HEK293 (cell line): ENCODE measurements around the gene C1RL.

Experiments used
- CTCF ChIA-PET: fragments of 350-600 bp; formaldehyde crosslinking; extraction: SDS; loops from one replicate; lab custom pipeline; 2021; ENCODE audit warnings: antibody characterized with exemption; lab: Yijun Ruan, JAX
- POLR2A ChIA-PET: fragments of 300-600 bp; formaldehyde crosslinking; extraction: SDS; loops from one replicate; lab custom pipeline; 2020; ENCODE audit warnings: antibody characterized with exemption, inconsistent platforms; lab: Yijun Ruan, JAX
- H3K27ac ChIP-seq: fragments of 200-500 bp; sonication (Bioruptor generic); 2 replicates; pipeline ENCODE4 v1.5.1; 2014; ENCODE audit warnings: low read depth, low read length, control low read depth, inconsistent platforms; ENCODE audit errors: extremely low read depth
- H3K36me3 ChIP-seq, 2 experiments: fragments of 200-500 bp in 1 of 2; sonication (Bioruptor generic) in 1 of 2; 1 replicate in 1 of 2; 2 replicates in 1 of 2; pipeline ENCODE4 v1.5.1; 2014 to 2017; ENCODE audit warnings: inconsistent platforms in 2 of 2, low read length in 2 of 2; ENCODE audit not compliant: control insufficient read depth in 2 of 2, insufficient read depth in 1 of 2
- H3K4me1 ChIP-seq: fragments of 200-500 bp; sonication (Bioruptor generic); 2 replicates; pipeline ENCODE4 v1.5.1; 2014; ENCODE audit warnings: mild to moderate bottlenecking, low read length, inconsistent platforms; ENCODE audit not compliant: control insufficient read depth, insufficient read depth
- H3K4me3 ChIP-seq: 2 replicates; pipeline ENCODE4 v1.5.1; 2011; ENCODE audit warnings: low read depth, mild to moderate bottlenecking, control low read depth, low read length, moderate library complexity
- H3K9me3 ChIP-seq: fragments of 200-500 bp; sonication (Bioruptor generic); 2 replicates; pipeline ENCODE4 v1.5.1; 2014; ENCODE audit warnings: low read depth, low read length, inconsistent platforms; ENCODE audit not compliant: control insufficient read depth, insufficient read depth
- GLI4 ChIP-seq: fragments of 450-650 bp; formaldehyde crosslinking; IDR thresholded peaks from 2 replicates; pipeline ENCODE4 v1.5.1; 2016; ENCODE audit warnings: missing biosample characterization, missing genetic modification characterization
- KLF1 ChIP-seq: fragments of 450-650 bp; formaldehyde crosslinking; IDR thresholded peaks from 2 replicates; pipeline ENCODE4 v1.5.1; 2016; ENCODE audit warnings: missing biosample characterization, missing genetic modification characterization
- PRDM10 ChIP-seq: fragments of 450-650 bp; formaldehyde crosslinking; IDR thresholded peaks from 2 replicates; pipeline ENCODE4 v1.5.1; 2016; ENCODE audit warnings: missing biosample characterization, missing genetic modification characterization
- PRDM2 ChIP-seq: fragments of 450-650 bp; formaldehyde crosslinking; IDR thresholded peaks from 2 replicates; pipeline ENCODE4 v1.5.1; 2016; ENCODE audit warnings: missing biosample characterization, missing genetic modification characterization, borderline replicate concordance
- PRDM6 ChIP-seq: fragments of 450-650 bp; formaldehyde crosslinking; IDR thresholded peaks from 2 replicates; pipeline ENCODE4 v1.5.1; 2017; ENCODE audit warnings: missing biosample characterization, missing genetic modification characterization
- SP2 ChIP-seq: fragments of 450-650 bp; formaldehyde crosslinking; IDR thresholded peaks from 2 replicates; pipeline ENCODE4 v1.5.1; 2016; ENCODE audit warnings: missing biosample characterization, missing genetic modification characterization
- ZBTB1 ChIP-seq: fragments of 450-650 bp; formaldehyde crosslinking; IDR thresholded peaks from 2 replicates; pipeline ENCODE4 v1.5.1; 2016; ENCODE audit warnings: missing biosample characterization, missing genetic modification characterization
- ZBTB21 ChIP-seq: fragments of 450-650 bp; formaldehyde crosslinking; IDR thresholded peaks from 2 replicates; pipeline ENCODE4 v1.5.1; 2017; ENCODE audit warnings: missing biosample characterization, missing genetic modification characterization
- ZFP41 ChIP-seq: fragments of 450-650 bp; formaldehyde crosslinking; IDR thresholded peaks from 2 replicates; pipeline ENCODE4 v1.5.1; 2016; ENCODE audit warnings: missing biosample characterization, missing genetic modification characterization, borderline replicate concordance
- ZNF132 ChIP-seq: fragments of 450-650 bp; formaldehyde crosslinking; IDR thresholded peaks from 2 replicates; pipeline ENCODE4 v1.5.1; 2017; ENCODE audit warnings: missing biosample characterization, missing genetic modification characterization, borderline replicate concordance
- ZNF202 ChIP-seq: fragments of 450-650 bp; formaldehyde crosslinking; IDR thresholded peaks from 2 replicates; pipeline ENCODE4 v1.5.1; 2016; ENCODE audit warnings: missing biosample characterization, missing genetic modification characterization, borderline replicate concordance
- ZNF223 ChIP-seq: fragments of 450-650 bp; formaldehyde crosslinking; IDR thresholded peaks from 2 replicates; pipeline ENCODE4 v1.5.1; 2016; ENCODE audit warnings: missing biosample characterization, missing genetic modification characterization
- ZNF354C ChIP-seq: fragments of 450-650 bp; formaldehyde crosslinking; IDR thresholded peaks from 2 replicates; pipeline ENCODE4 v1.5.1; 2016; ENCODE audit warnings: missing biosample characterization, missing genetic modification characterization, low read depth, borderline replicate concordance
- ZNF394 ChIP-seq: fragments of 450-650 bp; formaldehyde crosslinking; IDR thresholded peaks from 2 replicates; pipeline ENCODE4 v1.5.1; 2016; ENCODE audit warnings: missing biosample characterization, missing genetic modification characterization, mild to moderate bottlenecking, moderate library complexity, borderline replicate concordance
- ZNF529 ChIP-seq: fragments of 450-650 bp; formaldehyde crosslinking; IDR thresholded peaks from 2 replicates; pipeline ENCODE4 v1.5.1; 2017; ENCODE audit warnings: missing genetic modification characterization, missing biosample characterization; ENCODE audit not compliant: insufficient replicate concordance
- ZNF571 ChIP-seq: fragments of 450-650 bp; formaldehyde crosslinking; IDR thresholded peaks from 2 replicates; pipeline ENCODE4 v1.5.0; 2017; ENCODE audit warnings: missing biosample characterization, missing genetic modification characterization
- ZNF610 ChIP-seq: fragments of 450-650 bp; formaldehyde crosslinking; IDR thresholded peaks from 2 replicates; pipeline ENCODE4 v1.5.1; 2016; ENCODE audit warnings: missing biosample characterization, missing genetic modification characterization, borderline replicate concordance
- ZNF626 ChIP-seq: fragments of 450-650 bp; sonication (Bioruptor Pico); formaldehyde crosslinking; IDR thresholded peaks from 2 replicates; pipeline ENCODE4 v1.5.1; 2018; ENCODE audit warnings: missing biosample characterization, missing genetic modification characterization, inconsistent platforms
- ZNF660 ChIP-seq: fragments of 450-650 bp; IDR thresholded peaks from 2 replicates; pipeline ENCODE4 v1.5.1; 2018; ENCODE audit warnings: missing biosample characterization, mild to moderate bottlenecking, missing genetic modification characterization
- ZNF76 ChIP-seq: fragments of 450-650 bp; formaldehyde crosslinking; IDR thresholded peaks from 2 replicates; pipeline ENCODE4; 2016; ENCODE audit warnings: low read depth, missing biosample characterization, missing genetic modification characterization, borderline replicate concordance
- ZNF768 ChIP-seq: fragments of 450-650 bp; formaldehyde crosslinking; IDR thresholded peaks from 2 replicates; pipeline ENCODE4 v1.5.1; 2018; ENCODE audit warnings: missing biosample characterization, mild to moderate bottlenecking, missing genetic modification characterization
- TF ChIP-seq, protein P1 (sequence below): fragments of 450-650 bp; formaldehyde crosslinking; IDR thresholded peaks from 2 replicates; pipeline ENCODE4 v1.5.1; 2016; ENCODE audit warnings: missing biosample characterization, missing genetic modification characterization

Gene C1RL

GRCh38 chr12:7109572-7109920 is 532 bp upstream of the C1RL start (continued):
- TF ChIP-seq ZNF610 (tag by site-specific recombination) (no peak), KLF1 (tag by site-specific recombination) (no peak), PRDM6 (no peak), ZNF660 (tag by site-specific recombination) (no peak), ZBTB21 (tag by site-specific recombination) (no peak), ZNF223 (tag by site-specific recombination) (no peak), PRDM2 (tag by site-specific recombination) (no peak), ZNF571 (tag by site-specific recombination) (no peak), ZNF132 (no peak)
- TF ChIP-seq, all 188 proteins: peak for 0

GRCh38 chr12:7108003-7108795 is 815 bp downstream of the C1RL start:
- H3K27ac ChIP-seq: peak overlapping the region; percentile 21; the same call in 1 of the 2 replicates
- CTCF ChIA-PET: interaction anchor here (0.5 to 4.3 kb wide), 21 partner anchors 9 to 337 kb away, joined by 3 to 24 read pairs (median 4); partner anchors contain the start of genes C12orf57, C1R, CD4 and RNU7-1
- H3K9me3 ChIP-seq: no peaks in the 10 kb centered on the region
- H3K36me3 ChIP-seq: peaks cover 0 to 12% of the 10 kb centered on the region in 2 experiments; a peak in 1 of 3 replicates
- no peaks in the 10 kb centered on the region for H3K4me1 ChIP-seq
- POLR2A ChIA-PET: interaction anchor here (0.8 to 3.2 kb wide), 5 partner anchors 90 to 255 kb away, joined by 3 to 20 read pairs (median 4); partner anchors contain the start of genes C12orf57, LPCAT3 and RNU7-1
- H3K4me3 ChIP-seq: peak overlapping the region; percentile 66
- TF ChIP-seq PRDM10 (tag by site-specific recombination) (no peak), ZNF202 (tag by site-specific recombination) (no peak), ZNF768 (tag by site-specific recombination) (no peak), ZNF354C (no peak), ZBTB1 (tag by site-specific recombination) (no peak), ZFP41 (no peak), ZNF394 (no peak), GLI4 (tag by site-specific recombination) (no peak), ZNF626 (tag by site-specific recombination) (no peak), ZNF529 (tag by site-specific recombination) (no peak), ZNF76 (peak; percentile 71; the same call in 1 of the 2 replicates), SP2 (peak; percentile 46)
- TF ChIP-seq, protein P1, sequence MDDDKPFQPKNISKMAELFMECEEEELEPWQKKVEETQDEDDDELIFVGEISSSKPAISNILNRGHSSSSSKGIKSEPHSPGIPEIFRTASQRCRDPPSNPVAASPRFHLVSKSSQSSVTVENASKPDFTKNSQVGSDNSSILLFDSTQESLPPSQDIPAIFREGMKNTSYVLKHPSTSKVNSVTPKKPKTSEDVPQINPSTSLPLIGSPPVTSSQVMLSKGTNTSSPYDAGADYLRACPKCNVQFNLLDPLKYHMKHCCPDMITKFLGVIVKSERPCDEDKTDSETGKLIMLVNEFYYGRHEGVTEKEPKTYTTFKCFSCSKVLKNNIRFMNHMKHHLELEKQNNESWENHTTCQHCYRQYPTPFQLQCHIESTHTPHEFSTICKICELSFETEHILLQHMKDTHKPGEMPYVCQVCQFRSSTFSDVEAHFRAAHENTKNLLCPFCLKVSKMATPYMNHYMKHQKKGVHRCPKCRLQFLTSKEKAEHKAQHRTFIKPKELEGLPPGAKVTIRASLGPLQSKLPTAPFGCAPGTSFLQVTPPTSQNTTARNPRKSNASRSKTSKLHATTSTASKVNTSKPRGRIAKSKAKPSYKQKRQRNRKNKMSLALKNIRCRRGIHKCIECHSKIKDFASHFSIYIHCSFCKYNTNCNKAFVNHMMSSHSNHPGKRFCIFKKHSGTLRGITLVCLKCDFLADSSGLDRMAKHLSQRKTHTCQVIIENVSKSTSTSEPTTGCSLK (tag by site-specific recombination): no peak
